ENCODE results near the gene SSBP4. TPM values are rescaled to one million over a fixed set of nuclear protein-coding genes. Genes with fewer than 3 reads are reported as not detected.

The SSBP4 gene
- total and polyA plus RNA-seq, 2 donors (not counting 1 experiment from before 2014, with no cell fraction given): 12.8 to 58.6 TPM

DNA sequence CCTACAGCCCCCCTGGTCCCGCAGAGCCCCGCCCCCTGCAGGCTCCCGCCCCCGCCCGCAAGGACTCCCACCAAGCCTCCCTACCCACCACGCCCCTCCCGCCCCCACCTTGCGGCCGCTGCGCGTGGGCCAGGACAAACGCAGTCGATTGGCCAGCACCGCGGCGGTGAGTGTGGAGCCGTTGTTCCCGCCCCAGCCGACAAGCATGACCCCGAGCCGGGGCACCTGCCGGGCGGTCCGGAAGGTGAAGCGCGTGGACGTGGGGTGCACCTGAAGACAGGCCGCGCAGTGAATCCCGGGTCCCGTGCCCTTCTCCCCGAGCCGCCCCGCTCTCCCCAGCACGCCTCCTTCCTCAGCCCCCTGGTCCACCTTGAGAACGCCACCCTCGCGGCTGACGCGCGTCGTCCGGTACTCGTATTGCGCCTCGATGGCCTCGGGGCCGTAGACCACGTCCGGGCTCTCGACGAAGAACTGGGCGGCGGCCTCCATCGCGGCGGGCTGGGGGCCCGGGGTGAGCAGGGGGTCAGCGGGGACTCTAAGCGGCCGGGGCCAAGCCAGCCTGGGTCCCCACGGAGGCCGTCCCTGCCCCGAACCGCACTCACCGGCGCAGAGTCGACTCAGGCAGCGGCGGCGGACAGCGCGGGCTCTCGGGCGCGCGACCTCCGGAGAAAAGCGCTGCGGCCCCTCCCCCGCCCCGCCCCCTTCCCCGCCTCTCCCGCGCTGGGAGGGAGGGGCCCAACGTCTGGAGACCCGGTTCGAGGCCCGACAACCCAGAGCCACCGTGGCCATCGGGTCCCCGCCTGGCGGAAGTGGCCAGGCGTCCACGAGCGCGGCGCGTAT lies 18.5 kb downstream of the SSBP4 start, which contains the start of gene ISYNA1:
ISYNA1 (minus strand) TSS at position 643 of the 840 bp plus-strand sequence; CDS start at position 489, 154 bp downstream.
- H3K9ac ChIP-seq (ENCODE audit: insufficient read depth, low read length): peak within 1 kb of the TSS; percentile 8
- peaks cover 13% of the 10 kb centered on the region for H3K36me3 ChIP-seq (ENCODE audit: control insufficient read depth, insufficient read depth, low read length)
- H3K4me3 ChIP-seq (replicated peaks in 1 of 4; ENCODE audit: control extremely low read depth in 1 of 4, insufficient read depth in 1 of 4, low read depth in 3 of 4, low read length in 4 of 4): peak within 1 kb of the TSS; percentile 28 to 61 (median 41)
- no peak for TF ChIP-seq EZH2 (IDR thresholded peaks at IDR 0.05; ENCODE audit: low read length, missing control alignments)
- TF ChIP-seq, protein P1, sequence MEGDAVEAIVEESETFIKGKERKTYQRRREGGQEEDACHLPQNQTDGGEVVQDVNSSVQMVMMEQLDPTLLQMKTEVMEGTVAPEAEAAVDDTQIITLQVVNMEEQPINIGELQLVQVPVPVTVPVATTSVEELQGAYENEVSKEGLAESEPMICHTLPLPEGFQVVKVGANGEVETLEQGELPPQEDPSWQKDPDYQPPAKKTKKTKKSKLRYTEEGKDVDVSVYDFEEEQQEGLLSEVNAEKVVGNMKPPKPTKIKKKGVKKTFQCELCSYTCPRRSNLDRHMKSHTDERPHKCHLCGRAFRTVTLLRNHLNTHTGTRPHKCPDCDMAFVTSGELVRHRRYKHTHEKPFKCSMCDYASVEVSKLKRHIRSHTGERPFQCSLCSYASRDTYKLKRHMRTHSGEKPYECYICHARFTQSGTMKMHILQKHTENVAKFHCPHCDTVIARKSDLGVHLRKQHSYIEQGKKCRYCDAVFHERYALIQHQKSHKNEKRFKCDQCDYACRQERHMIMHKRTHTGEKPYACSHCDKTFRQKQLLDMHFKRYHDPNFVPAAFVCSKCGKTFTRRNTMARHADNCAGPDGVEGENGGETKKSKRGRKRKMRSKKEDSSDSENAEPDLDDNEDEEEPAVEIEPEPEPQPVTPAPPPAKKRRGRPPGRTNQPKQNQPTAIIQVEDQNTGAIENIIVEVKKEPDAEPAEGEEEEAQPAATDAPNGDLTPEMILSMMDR (conservative IDR thresholded peaks at IDR 0.05 in 1 of 2, IDR thresholded peaks at IDR 0.05 in 1 of 2; ENCODE audit: low read depth in 1 of 2, low read length in 2 of 2): no peak
- H2AFZ ChIP-seq (ENCODE audit: low read length): no peak within 1 kb of the TSS
- no peaks in the 10 kb centered on the region for H4K20me1 ChIP-seq (ENCODE audit: control insufficient read depth, extremely low read depth, insufficient read depth, low read length)
- peak in 1 of 2 donors; percentile 58 for DNase-seq (ENCODE audit: low read depth in 2 of 2)
- H3K4me1 ChIP-seq (ENCODE audit: control insufficient read depth, extremely low read depth, insufficient read depth, low read length): peaks cover 10% of the 10 kb centered on the region
- H3K27ac ChIP-seq (ENCODE audit: insufficient read depth, low read length): no peak within 1 kb of the TSS
- peak within 1 kb of the TSS; percentile 74 for H3K4me2 ChIP-seq (ENCODE audit: extremely low read depth, insufficient read depth, low read length)
- H3K27me3 ChIP-seq (ENCODE audit: control insufficient read depth, insufficient read depth, low read length): no peaks in the 10 kb centered on the region
- H3K79me2 ChIP-seq (ENCODE audit: control insufficient read depth, insufficient read depth, low read length): no peaks in the 10 kb centered on the region
- no peaks in the 10 kb centered on the region for H3K9me3 ChIP-seq (ENCODE audit: control insufficient read depth, insufficient read depth, low read depth, low read length)

DNA sequence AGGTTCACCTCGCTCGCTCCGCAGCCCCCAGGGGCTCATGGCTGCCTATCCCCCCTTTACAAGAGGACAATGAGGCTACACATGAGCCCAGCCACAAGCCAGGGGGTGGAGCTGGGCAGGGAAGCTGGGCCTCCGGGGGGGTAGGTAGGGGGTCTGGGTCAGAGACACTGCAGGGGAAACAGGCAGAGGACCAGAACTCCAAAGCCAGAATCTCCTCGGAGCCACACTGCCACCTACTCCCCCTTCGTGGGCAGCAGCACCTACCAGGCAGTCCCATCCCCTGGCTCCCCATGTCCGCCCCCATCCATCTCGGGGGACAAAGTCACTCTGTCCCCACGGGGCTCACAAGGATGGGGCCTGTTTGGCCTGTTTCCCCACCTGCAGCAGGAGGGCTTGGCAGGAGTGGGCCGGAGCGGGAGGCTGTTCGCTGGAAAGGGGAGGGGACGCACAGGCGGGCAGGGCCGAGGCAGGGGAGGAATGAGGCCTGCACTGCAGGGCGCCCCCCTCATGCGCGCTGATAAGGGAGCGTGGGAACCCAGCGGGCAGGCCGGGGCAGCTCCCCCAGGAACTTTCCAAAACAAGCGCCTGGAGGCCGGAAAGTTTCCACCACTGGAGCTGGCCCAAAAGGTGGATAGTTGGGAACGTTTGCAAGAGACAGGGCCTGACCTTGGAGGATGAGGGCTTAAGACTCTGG lies 19.3 kb downstream of the SSBP4 start:
- Histone ChIP-seq H2AFZ (ENCODE audit: low read length) (no peak overlapping the region), H3K4me2 (ENCODE audit: extremely low read depth, insufficient read depth, low read length) (no peak overlapping the region), H3K27ac (ENCODE audit: insufficient read depth, low read length) (no peak overlapping the region)

More for the DNA sequence above, 19.3 kb downstream of the SSBP4 start:
- peaks cover 13% of the 10 kb centered on the region for H3K36me3 ChIP-seq (ENCODE audit: control insufficient read depth, insufficient read depth, low read length)
- H3K4me1 ChIP-seq (ENCODE audit: control insufficient read depth, extremely low read depth, insufficient read depth, low read length): peaks cover 7% of the 10 kb centered on the region
- no peaks in the 10 kb centered on the region for H4K20me1 ChIP-seq (ENCODE audit: control insufficient read depth, extremely low read depth, insufficient read depth, low read length)
- peak overlapping the region in 1 of 4 experiments; percentile 1 for H3K4me3 ChIP-seq (replicated peaks in 1 of 4; ENCODE audit: control extremely low read depth in 1 of 4, insufficient read depth in 1 of 4, low read depth in 3 of 4, low read length in 4 of 4)
- no peak for DNase-seq (ENCODE audit: low read depth in 2 of 2)
- H3K9ac ChIP-seq (ENCODE audit: insufficient read depth, low read length): no peak overlapping the region
- TF ChIP-seq EZH2 (IDR thresholded peaks at IDR 0.05; ENCODE audit: low read length, missing control alignments): no peak
- TF ChIP-seq, protein P1 (conservative IDR thresholded peaks at IDR 0.05 in 1 of 2, IDR thresholded peaks at IDR 0.05 in 1 of 2; ENCODE audit: low read depth in 1 of 2, low read length in 2 of 2): no peak
- H3K79me2 ChIP-seq (ENCODE audit: control insufficient read depth, insufficient read depth, low read length): no peaks in the 10 kb centered on the region
- H3K9me3 ChIP-seq (ENCODE audit: control insufficient read depth, insufficient read depth, low read depth, low read length): no peaks in the 10 kb centered on the region
- no peaks in the 10 kb centered on the region for H3K27me3 ChIP-seq (ENCODE audit: control insufficient read depth, insufficient read depth, low read length)
